A549 (cell line): ENCODE results near the gene MXI1.

ENCODE experiments used
- NPAS2 ChIP-seq: fragments of 250-450 bp; sonication (Bioruptor Pico); IDR thresholded peaks from 2 replicates; pipeline ENCODE4 v1.8.0; 2022; ENCODE audit warnings: mild to moderate bottlenecking, moderate library complexity, borderline replicate concordance
- REST ChIP-seq: fragments of 200-600 bp; sonication (generic); IDR thresholded peaks from 2 replicates; pipeline ENCODE4 v1.6.1; 2016; ENCODE audit warnings: antibody characterized with exemption, mild to moderate bottlenecking, moderate library complexity

GRCh38 chr10:110276603-110277002, 69.2 kb downstream of the MXI1 start:
- TF ChIP-seq NPAS2 = no peak
- no peak for TF ChIP-seq REST
